Activated B cell treated with CpG ODN at 0.5 μM for 24 hours (primary cell): Measurements from ENCODE around the gene ABCG1. TPM values are rescaled to one million over a fixed set of nuclear protein-coding genes. Genes with fewer than 3 reads are reported as not detected.

Source experiments
- ATAC-seq: fragments of 200-7000 bp; cut with Tn5 transposase; one replicate; pipeline ENCODE4 v1.10.0; 2021; ENCODE audit warnings: low read depth, mild to moderate bottlenecking, moderate library complexity
- CTCF ChIA-PET: fragments of 350-600 bp; sonication (Branson Sonifier 250); formaldehyde crosslinking; loops from one replicate; lab custom pipeline; 2021; ENCODE audit warnings: antibody characterized with exemption; lab: Charles Lee
- POLR2A ChIA-PET: fragments of 350-600 bp; sonication (Branson Sonifier 250); formaldehyde crosslinking; loops from one replicate; lab custom pipeline; 2021; ENCODE audit warnings: antibody characterized with exemption; lab: Charles Lee
- DNase-seq: peaks from one replicate; pipeline ENCODE4 v3.0.0; 2022
- H3K27ac Mint-ChIP-seq: one replicate; pipeline ENCODE4 v1.8.0; 2020; ENCODE audit warnings: mixed read lengths
- H3K27me3 Mint-ChIP-seq: one replicate; pipeline ENCODE4 v1.8.0; 2021; ENCODE audit warnings: mixed read lengths
- H3K36me3 Mint-ChIP-seq: one replicate; pipeline ENCODE4 v1.8.0; 2021; ENCODE audit warnings: low read depth, mixed read lengths
- H3K4me1 Mint-ChIP-seq: one replicate; pipeline ENCODE4 v1.8.0; 2021; ENCODE audit warnings: mixed read lengths
- H3K4me3 Mint-ChIP-seq: one replicate; pipeline ENCODE4 v1.8.0; 2020; ENCODE audit warnings: mild to moderate bottlenecking, mixed read lengths
- H3K9me3 Mint-ChIP-seq: one replicate; pipeline ENCODE4 v1.8.0; 2020; ENCODE audit warnings: mixed read lengths
- CTCF ChIP-seq: fragments of 200-600 bp; IDR thresholded peaks from one replicate; pipeline ENCODE4 v1.8.0; 2022; ENCODE audit warnings: antibody characterized with exemption, mild to moderate bottlenecking
- intact Hi-C: fragments of 100-400 bp; cut with micrococcal nuclease; formaldehyde crosslinking; loops from one replicate; pipeline ENCODE4 v1.15.1; 2024
- total RNA-seq: library from RNA; stranded (reverse); gene quantifications from 2 replicates; pipeline ENCODE4 v1.2.3, GENCODE V29; 2022

The ABCG1 gene
- total RNA-seq, 1 donor from 2014 or later, result 3.4 TPM

- ATAC-seq, result no peak
- Mint-ChIP-seq H3K27ac (no peak overlapping the region), H3K36me3 (no peaks in the 10 kb centered on the region), H3K4me1 (peaks cover 10% of the 10 kb centered on the region), H3K9me3 (peaks cover 5% of the 10 kb centered on the region), H3K4me3 (no peak overlapping the region), H3K27me3 (peaks cover 19% of the 10 kb centered on the region)
- ChIA-PET CTCF (interaction anchor here (0.7 to 4.1 kb wide), 9 partner anchors 27 to 200 kb away, joined by 3 to 39 read pairs (median 4); no protein-coding TSS in a partner anchor), POLR2A (interaction anchor here (0.6 to 1.0 kb wide), 2 partner anchors 199 to 227 kb away, joined by 3 to 4 read pairs; no protein-coding TSS in a partner anchor)
- no peak for DNase-seq
- no peak for TF ChIP-seq CTCF
- intact Hi-C loops, result loop anchor here (10.0 kb wide), 1 partner anchor 478 kb away; no protein-coding TSS in a partner anchor
These were observed 118.3 kb downstream of the ABCG1 start for GRCh38 chr21:42337276-42337675.

- POLR2A ChIA-PET, result interaction anchor here (0.6 to 1.0 kb wide), 2 partner anchors 198 to 226 kb away, joined by 3 to 4 read pairs; no protein-coding TSS in a partner anchor
- no peak overlapping the region for H3K27ac Mint-ChIP-seq
- no peak overlapping the region for H3K4me3 Mint-ChIP-seq
- CTCF ChIA-PET, result interaction anchor here (0.8 to 4.1 kb wide), 8 partner anchors 27 to 199 kb away, joined by 3 to 39 read pairs (median 4); no protein-coding TSS in a partner anchor
- DNase-seq, result peak; percentile 61
- H3K9me3 Mint-ChIP-seq, result peaks cover 2% of the 10 kb centered on the region
- ATAC-seq, result peak; percentile 100
- peaks cover 13% of the 10 kb centered on the region for H3K27me3 Mint-ChIP-seq
- no peaks in the 10 kb centered on the region for H3K36me3 Mint-ChIP-seq
- H3K4me1 Mint-ChIP-seq, result peaks cover 10% of the 10 kb centered on the region
- no peak for TF ChIP-seq CTCF
- intact Hi-C loops, result loop anchor here (1.0 to 10.0 kb wide), 4 partner anchors 112 to 477 kb away; no protein-coding TSS in a partner anchor
These were observed 119.1 kb downstream of the ABCG1 start for GRCh38 chr21:42337830-42338728.

- DNase-seq (no peak), ATAC-seq (no peak)
- no peak for TF ChIP-seq CTCF
- Mint-ChIP-seq H3K4me1 (peaks cover 10% of the 10 kb centered on the region), H3K4me3 (no peak overlapping the region), H3K9me3 (peaks cover 2% of the 10 kb centered on the region), H3K27me3 (peaks cover 13% of the 10 kb centered on the region), H3K27ac (no peak overlapping the region), H3K36me3 (no peaks in the 10 kb centered on the region)
- ChIA-PET POLR2A (interaction anchor here (0.6 kb wide), 1 partner anchor 553 kb away, joined by 5 read pairs; no protein-coding TSS in a partner anchor), CTCF (interaction anchor here (1.0 to 4.1 kb wide), 6 partner anchors 28 to 198 kb away, joined by 3 to 39 read pairs (median 8); no protein-coding TSS in a partner anchor)
- intact Hi-C loops, result loop anchor here (1.0 to 10.0 kb wide), 4 partner anchors 111 to 476 kb away; no protein-coding TSS in a partner anchor
These were observed 120.1 kb downstream of the ABCG1 start for GRCh38 chr21:42338729-42339715.

GRCh38 chr21:42340187-42341050 is 121.5 kb downstream of the ABCG1 start:
- CTCF ChIA-PET, result no interaction called here
- Mint-ChIP-seq H3K27ac (no peak overlapping the region), H3K9me3 (peaks cover 2% of the 10 kb centered on the region), H3K36me3 (no peaks in the 10 kb centered on the region), H3K27me3 (peaks cover 9% of the 10 kb centered on the region), H3K4me3 (no peak overlapping the region), H3K4me1 (peaks cover 10% of the 10 kb centered on the region)
- TF ChIP-seq CTCF, result no peak
- no peak for DNase-seq
- no peak for ATAC-seq
- intact Hi-C loops, result no loop called here
- POLR2A ChIA-PET, result no interaction called here
